Renal cortical epithelial cell (primary cell): ENCODE data around the gene PDE6D. TPM values are rescaled to one million over a fixed set of nuclear protein-coding genes. Genes with fewer than 3 reads are reported as not detected.

ENCODE experiments used
- DNase-seq: peaks from one replicate; pipeline ENCODE4 v3.0.0-alpha.2; 2011; ENCODE audit warnings: low read depth
- total RNA-seq: library from RNA; depleted of rRNA; stranded (reverse); fragments of >200 nt; gene quantifications from 2 replicates; pipeline ENCODE4 v1.2.3, GENCODE V29; 2014

PDE6D gene
- total RNA-seq, 1 donor from 2014 or later = 25.0 TPM

DNA sequence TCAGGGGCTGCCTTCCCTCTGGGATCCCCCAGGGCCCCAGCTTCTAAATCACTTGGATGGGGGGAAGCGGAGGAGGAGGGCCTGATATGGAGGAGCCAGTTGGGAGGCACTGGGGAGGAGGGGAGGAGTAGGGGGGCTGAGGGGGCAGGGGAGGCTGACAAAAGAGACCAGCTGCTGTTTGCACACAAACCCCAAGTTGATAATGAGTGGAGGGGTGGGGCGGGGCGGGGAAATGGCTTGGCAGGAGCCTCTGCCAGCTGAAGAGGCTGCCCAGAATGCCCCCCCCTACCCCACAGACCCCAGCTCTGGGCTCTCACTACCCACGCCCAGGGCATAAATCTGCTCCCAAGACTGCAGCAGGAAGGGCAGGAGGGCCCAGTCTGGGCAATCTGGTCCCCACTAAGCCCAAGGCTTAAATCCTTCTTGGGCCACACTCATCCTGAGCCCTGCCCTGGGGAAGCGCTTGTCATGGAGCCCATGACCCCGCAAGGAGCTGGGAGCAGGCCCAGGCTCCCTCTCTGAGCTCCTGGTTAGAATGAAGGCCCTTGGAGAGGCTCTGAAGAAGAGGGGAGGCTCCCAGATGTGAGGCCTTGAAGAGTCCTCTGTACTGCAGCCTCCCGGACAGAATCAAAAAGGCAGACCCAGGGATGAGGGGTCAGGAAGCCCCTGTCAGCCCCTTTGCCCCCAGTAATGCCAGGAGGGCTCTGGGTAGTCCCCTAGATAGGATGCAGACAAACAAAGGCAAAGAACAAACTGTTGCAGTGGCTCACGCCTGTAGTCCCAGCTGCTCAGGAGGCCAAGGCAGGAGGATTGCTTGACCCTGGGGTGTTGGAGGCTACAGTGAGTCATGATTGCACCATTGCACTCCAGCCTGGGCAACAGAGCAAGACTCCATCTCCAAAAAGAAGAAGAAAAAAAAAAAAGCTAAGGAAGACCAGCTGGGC lies 97.5 kb downstream of the PDE6D start:
- DNase-seq = no peak

DNA sequence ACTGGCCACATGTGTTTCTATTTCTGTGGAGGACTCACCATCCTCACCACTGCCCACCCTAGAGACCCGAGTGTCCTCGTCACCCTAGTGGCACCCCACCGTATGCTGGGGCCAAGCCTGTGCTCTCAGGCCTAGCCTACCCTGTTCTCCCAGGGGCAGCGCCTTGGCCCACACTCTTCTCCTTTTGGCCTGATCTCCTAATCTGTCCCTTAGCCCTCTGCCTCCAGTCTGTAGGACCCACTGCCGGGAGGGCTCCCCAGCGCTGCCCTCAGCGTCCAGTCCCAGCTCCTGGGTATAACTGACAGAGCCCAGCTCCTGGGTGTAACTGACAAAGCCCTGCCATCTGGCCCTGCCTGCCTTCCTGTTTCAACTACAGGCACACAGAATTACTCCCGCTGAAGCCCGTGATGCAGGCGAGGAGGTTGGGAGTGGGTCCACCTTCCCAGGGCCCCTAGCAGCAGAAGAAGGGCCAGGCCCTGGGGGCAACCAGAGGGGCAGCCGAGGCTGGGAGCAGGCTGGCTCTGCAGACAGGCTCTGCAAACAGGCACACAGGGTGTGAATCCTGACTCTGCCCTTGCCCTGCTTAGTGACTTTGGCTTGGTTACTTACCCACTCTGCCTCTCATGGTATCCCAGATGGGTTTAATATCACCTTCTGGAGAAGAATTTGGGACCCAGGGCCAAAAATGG lies 98.3 kb downstream of the PDE6D start:
- DNase-seq = no peak

Other genes starting within 250 kb of the PDE6D start
- gene TEX44, start 188.4 kb downstream of the PDE6D start, total RNA-seq = not detected in 2 replicates
- gene PTMA, start 72.8 kb downstream of the PDE6D start, total RNA-seq = 594 and 977 TPM in 2 replicates
- 7.8 and 16.8 TPM in 2 replicates for gene COPS7B, start 5.2 kb upstream of the PDE6D start, total RNA-seq
- 0.40 TPM in 1 of 2 replicates, not detected in the other for gene NPPC, start 145.1 kb upstream of the PDE6D start, total RNA-seq
- 20.3 and 28.5 TPM in 2 replicates for gene DIS3L2, start 180.4 kb upstream of the PDE6D start, total RNA-seq